Spleen (tissue), 13 donors: ENCODE measurements around the gene KLHL2. TPM values are rescaled to one million over a fixed set of nuclear protein-coding genes. Genes with fewer than 3 reads are reported as not detected.
"Not testable (repeated sequence)": the region's sequence is repeated elsewhere in the genome, so short reads cannot be mapped to it uniquely, and the experiment has no call there.

Experiments used
- DNase-seq: peaks from one replicate; pipeline ENCODE4 v3.0.0-alpha.2; 2020
- H3K27ac ChIP-seq, 8 donors: fragments of 200-600 bp; sonication (generic) in 7 of 8; 1 replicate in 4 of 8; 2 replicates in 4 of 8; pipeline versions ENCODE4 v1.5.0 to v1.8.0; 2016 to 2021; ENCODE audit warnings: inconsistent platforms in 4 of 8, mild to moderate bottlenecking in 4 of 8, moderate library complexity in 1 of 8
- H3K27me3 ChIP-seq, 7 donors: fragments of 200-600 bp; sonication (generic) in 6 of 7; replicated peaks in 1 of 7; 1 replicate in 4 of 7; 2 replicates in 3 of 7; pipeline versions ENCODE4 v1.5.0 to v1.8.0; 2016 to 2021; ENCODE audit warnings: inconsistent platforms in 3 of 7, mild to moderate bottlenecking in 1 of 7
- H3K36me3 ChIP-seq, 6 donors: fragments of 200-600 bp; sonication (generic) in 5 of 6; 1 replicate in 4 of 6; 2 replicates in 2 of 6; pipeline versions ENCODE4 v1.5.0 to v1.8.0; 2016 to 2021; ENCODE audit warnings: inconsistent platforms in 2 of 6
- H3K4me1 ChIP-seq, 6 donors: fragments of 200-600 bp; sonication (generic) in 5 of 6; 1 replicate in 3 of 6; 2 replicates in 3 of 6; pipeline versions ENCODE4 v1.5.0 to v1.8.0; 2016 to 2021; ENCODE audit warnings: inconsistent platforms in 3 of 6
- H3K4me3 ChIP-seq, 8 donors: fragments of 200-600 bp; sonication (generic) in 7 of 8; 1 replicate in 4 of 8; 2 replicates in 4 of 8; pipeline versions ENCODE4 v1.5.0 to v1.8.0; 2016 to 2021; ENCODE audit warnings: inconsistent platforms in 4 of 8, mild to moderate bottlenecking in 4 of 8, moderate library complexity in 2 of 8
- H3K9me3 ChIP-seq, 8 donors: fragments of 200-600 bp; sonication (generic) in 7 of 8; 1 replicate in 4 of 8; 2 replicates in 4 of 8; pipeline versions ENCODE4 v1.5.0 to v1.8.0; 2016 to 2021; ENCODE audit warnings: inconsistent platforms in 4 of 8
- POLR2A ChIP-seq, 3 donors: fragments of 450-650 bp; IDR thresholded peaks; one replicate each; pipeline ENCODE4 v1.5.1; 2017; ENCODE audit warnings: antibody characterized with exemption in 3 of 3, mild to moderate bottlenecking in 1 of 3
- POLR2AphosphoS5 ChIP-seq, 3 donors: sonication (generic); formaldehyde crosslinking; IDR thresholded peaks; one replicate each; pipeline ENCODE4 v1.5.1; 2017; ENCODE audit warnings: antibody characterized with exemption in 3 of 3
- WGBS, 5 donors: extraction: QIAGEN DNeasy Blood & Tissue Kit in 3 of 5; methylation state at CpG; one replicate each; pipeline versions ENCODE4 v1.1.5 to v1.1.7; 2013 to 2018; 5-methylcytosine and 5-hydroxymethylcytosine counted together
- intact Hi-C: fragments of 100-400 bp; cut with DNase I; formaldehyde crosslinking; loops from one replicate; pipeline ENCODE4 v1.15.0; 2023; ENCODE audit warnings: low total_unique reads
- long read RNA-seq, 2 donors: transcript quantifications; one replicate each; lab custom pipeline, GENCODE V29; 2026
- polyA plus RNA-seq, 3 donors: library from polyadenylated mRNA; stranded (reverse); fragments of 200-250 nt; gene quantifications; one replicate each; pipeline ENCODE4 v1.2.1, GENCODE V29; 2013
- total RNA-seq, 7 donors: library from RNA; depleted of rRNA in 3 of 7; stranded (reverse); fragments of >200 nt in 3 of 7; fragmentation: NEBNext Ultra II Directional in 4 of 7; extraction: Animal tissue kit (Norgen Biotek cat#: 25700) in 4 of 7; gene quantifications; one replicate each; pipeline versions ENCODE4 v1.1.0 to v1.2.1, GENCODE V29; 2016 to 2021
- TF ChIP-seq, protein P1 (sequence below), 11 experiments: fragments of 200-600 bp in 7 of 11; fragments of 450-650 bp in 4 of 11; sonication (generic) in 4 of 11; IDR thresholded peaks in 8 of 11; conservative IDR thresholded peaks in 3 of 11; 1 replicate in 7 of 11; 2 replicates in 4 of 11; pipeline versions ENCODE4 v1.4.0 to v1.8.0; 2016 to 2021; ENCODE audit warnings: antibody characterized with exemption in 11 of 11, inconsistent platforms in 4 of 11, mild to moderate bottlenecking in 1 of 11
- donor health status: healthy with polysubstance abuse.
- donor health status: DM: no; HTN: no; CAD: no; lungs with moderate emphysema.
- donor health status: DM: no; HTN: no; CAD: no.
- donor health status: Bipolar disorder and iron deficiency.
- donor health status: healthy.
- donor health status: DM: no; HTN: no; CAD: no.
- donor health status: DM: yes; HTN: yes; CAD: no.

KLHL2 gene, protein sequence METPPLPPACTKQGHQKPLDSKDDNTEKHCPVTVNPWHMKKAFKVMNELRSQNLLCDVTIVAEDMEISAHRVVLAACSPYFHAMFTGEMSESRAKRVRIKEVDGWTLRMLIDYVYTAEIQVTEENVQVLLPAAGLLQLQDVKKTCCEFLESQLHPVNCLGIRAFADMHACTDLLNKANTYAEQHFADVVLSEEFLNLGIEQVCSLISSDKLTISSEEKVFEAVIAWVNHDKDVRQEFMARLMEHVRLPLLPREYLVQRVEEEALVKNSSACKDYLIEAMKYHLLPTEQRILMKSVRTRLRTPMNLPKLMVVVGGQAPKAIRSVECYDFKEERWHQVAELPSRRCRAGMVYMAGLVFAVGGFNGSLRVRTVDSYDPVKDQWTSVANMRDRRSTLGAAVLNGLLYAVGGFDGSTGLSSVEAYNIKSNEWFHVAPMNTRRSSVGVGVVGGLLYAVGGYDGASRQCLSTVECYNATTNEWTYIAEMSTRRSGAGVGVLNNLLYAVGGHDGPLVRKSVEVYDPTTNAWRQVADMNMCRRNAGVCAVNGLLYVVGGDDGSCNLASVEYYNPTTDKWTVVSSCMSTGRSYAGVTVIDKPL
- 100 to 1,000 TPM in 1 of 7 donors, 10 to 100 TPM in 6; 29.7 to 102 (median 55.3) TPM for total RNA-seq
- polyA plus RNA-seq, result 10 to 100 TPM; 10.8 to 21.3 (median 14.1) TPM
- long read RNA-seq, donor 1, partial matches to known transcripts, result 0 of 1 reads
- long read RNA-seq, donor 1, other reads (novel, unspliced or antisense), result 0 of 1 reads
- long read RNA-seq, donor 2, result 0 reads

DNA sequence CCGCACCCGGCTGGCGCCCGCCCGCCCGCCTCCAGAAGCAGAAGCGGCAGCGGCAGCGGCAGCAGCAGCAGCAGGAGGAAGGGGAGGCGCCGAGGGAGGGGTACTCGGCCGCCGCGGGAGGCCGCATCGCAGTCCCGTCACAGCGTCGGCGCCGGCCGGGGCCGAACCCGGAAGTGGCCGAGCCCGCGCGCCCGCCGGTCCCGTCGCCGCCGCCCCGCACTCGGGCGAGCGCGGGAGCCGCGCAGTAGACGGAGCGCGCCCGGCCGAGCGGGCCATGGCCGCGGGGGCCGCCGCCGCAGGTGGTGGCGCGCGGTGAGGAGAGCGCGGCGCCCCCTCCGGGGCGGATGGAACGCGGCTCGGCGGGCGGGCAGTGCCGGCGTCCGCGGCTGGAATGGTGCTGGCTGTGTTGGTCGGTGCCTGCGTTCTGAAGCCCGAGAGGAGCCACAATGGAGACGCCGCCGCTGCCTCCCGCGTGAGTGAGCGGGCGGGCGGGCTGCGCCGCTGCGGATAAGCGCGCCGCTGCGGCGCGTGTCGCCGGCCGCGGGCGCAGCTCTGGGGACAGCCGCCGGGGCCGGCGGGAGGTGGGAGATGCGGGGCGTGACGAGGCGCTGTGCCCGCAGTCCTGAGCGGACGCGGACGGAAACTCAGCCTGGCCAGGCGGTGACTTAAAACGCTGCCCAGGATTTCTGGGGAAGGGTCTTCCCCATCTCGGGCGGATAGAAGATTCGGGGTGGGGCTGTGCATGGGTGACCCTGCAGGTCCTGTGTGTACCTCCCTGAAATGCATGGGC, at the start of gene KLHL2:
Gene KLHL2 (plus strand): TSS at position 131 of the 790 bp plus-strand sequence. CDS start 316 bp downstream, at position 447.
- WGBS, 5 donors, result 0 to 1% (median 0%) methylated on average over 25 to 113 of the region's 113 CpGs
- Histone ChIP-seq H3K4me3 (peak within 1 kb of the TSS; percentile 59 to 92 (median 82)), H3K27ac (peak within 1 kb of the TSS; percentile 71 to 99 (median 92)), H3K4me1 (peaks cover 6 to 80% (median 49%) of the 10 kb centered on the region in 6 donors), H3K27me3 (no peaks in the 10 kb centered on the region), H3K36me3 (no peaks in the 10 kb centered on the region), H3K9me3 (no peaks in the 10 kb centered on the region)
- TF ChIP-seq POLR2AphosphoS5 (IDR thresholded peaks at IDR 0.05) (peak; percentile 75 to 88 (median 81)), POLR2A (IDR thresholded peaks at IDR 0.05) (peak in 2 of 3 donors; percentile 12 to 58)
- TF ChIP-seq, protein P1, sequence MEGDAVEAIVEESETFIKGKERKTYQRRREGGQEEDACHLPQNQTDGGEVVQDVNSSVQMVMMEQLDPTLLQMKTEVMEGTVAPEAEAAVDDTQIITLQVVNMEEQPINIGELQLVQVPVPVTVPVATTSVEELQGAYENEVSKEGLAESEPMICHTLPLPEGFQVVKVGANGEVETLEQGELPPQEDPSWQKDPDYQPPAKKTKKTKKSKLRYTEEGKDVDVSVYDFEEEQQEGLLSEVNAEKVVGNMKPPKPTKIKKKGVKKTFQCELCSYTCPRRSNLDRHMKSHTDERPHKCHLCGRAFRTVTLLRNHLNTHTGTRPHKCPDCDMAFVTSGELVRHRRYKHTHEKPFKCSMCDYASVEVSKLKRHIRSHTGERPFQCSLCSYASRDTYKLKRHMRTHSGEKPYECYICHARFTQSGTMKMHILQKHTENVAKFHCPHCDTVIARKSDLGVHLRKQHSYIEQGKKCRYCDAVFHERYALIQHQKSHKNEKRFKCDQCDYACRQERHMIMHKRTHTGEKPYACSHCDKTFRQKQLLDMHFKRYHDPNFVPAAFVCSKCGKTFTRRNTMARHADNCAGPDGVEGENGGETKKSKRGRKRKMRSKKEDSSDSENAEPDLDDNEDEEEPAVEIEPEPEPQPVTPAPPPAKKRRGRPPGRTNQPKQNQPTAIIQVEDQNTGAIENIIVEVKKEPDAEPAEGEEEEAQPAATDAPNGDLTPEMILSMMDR (IDR thresholded peaks at IDR 0.05 in 8 of 11, conservative IDR thresholded peaks at IDR 0.05 in 3 of 11), result no peak
- intact Hi-C loops, result loop anchor here (5.0 kb wide), 1 partner anchor 120 kb away; the partner anchor contains the start of gene MSMO1
- DNase-seq, result peak; percentile 97

DNA sequence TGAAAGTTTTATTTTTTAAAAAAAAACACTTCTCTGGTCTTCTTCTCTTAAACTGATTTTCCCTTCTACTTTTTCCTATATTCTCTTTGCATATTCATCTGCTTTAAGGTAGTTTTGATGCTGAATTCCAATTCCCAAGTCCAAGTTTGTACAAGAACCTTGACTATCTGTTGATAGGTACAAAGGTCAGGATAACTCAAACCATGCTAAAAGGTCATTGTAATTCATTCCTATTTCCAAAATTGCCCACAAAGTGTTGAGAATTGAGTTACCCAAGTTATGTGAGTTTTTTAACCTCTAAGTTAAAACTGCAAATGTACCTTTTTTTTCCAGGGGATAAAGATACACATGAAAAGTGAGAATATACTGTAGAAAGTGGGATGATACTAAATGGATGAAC, 48.6 kb upstream of the KLHL2 start:
- no peak for DNase-seq
- no peaks in the 10 kb centered on the region for H3K27me3 ChIP-seq
- no peak overlapping the region for H3K4me3 ChIP-seq
- no peak overlapping the region for H3K27ac ChIP-seq
- peaks cover 0 to 15% (median 11%) of the 10 kb centered on the region in 8 donors for H3K9me3 ChIP-seq
- intact Hi-C loops, result no loop called here
- TF ChIP-seq POLR2AphosphoS5 (IDR thresholded peaks at IDR 0.05) (no peak), POLR2A (IDR thresholded peaks at IDR 0.05) (no peak)
- TF ChIP-seq, protein P1 (IDR thresholded peaks at IDR 0.05 in 8 of 11, conservative IDR thresholded peaks at IDR 0.05 in 3 of 11), result no peak
- H3K36me3 ChIP-seq, result no peaks in the 10 kb centered on the region
- no peaks in the 10 kb centered on the region for H3K4me1 ChIP-seq

DNA sequence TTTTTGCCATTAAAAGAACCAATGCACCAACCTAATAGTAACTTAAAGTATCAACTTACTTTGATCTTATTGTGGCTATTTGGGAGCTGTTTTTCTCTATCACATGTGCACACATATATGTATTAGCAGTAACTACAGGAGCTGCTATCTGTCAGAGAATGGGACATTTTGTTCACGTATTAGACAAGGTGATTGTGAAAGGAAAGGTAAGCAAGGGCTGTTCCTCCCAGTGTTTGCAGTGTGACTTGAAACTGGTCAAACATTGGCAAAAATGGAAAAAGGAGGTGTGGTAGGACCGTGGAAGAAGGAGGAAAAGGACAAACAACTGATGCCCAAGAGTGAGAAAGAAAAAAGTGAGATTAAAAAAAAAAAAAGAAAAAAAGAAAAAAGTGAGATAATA, 43.1 kb upstream of the KLHL2 start:
- H3K27me3 ChIP-seq, result no peaks in the 10 kb centered on the region
- H3K9me3 ChIP-seq, result peaks cover 0 to 15% (median 8%) of the 10 kb centered on the region in 8 donors
- H3K36me3 ChIP-seq, result no peaks in the 10 kb centered on the region
- TF ChIP-seq POLR2AphosphoS5 (IDR thresholded peaks at IDR 0.05), result no peak
- TF ChIP-seq POLR2A (IDR thresholded peaks at IDR 0.05), result no peak
- intact Hi-C loops, result no loop called here
- no peak overlapping the region for H3K27ac ChIP-seq
- H3K4me1 ChIP-seq, result no peaks in the 10 kb centered on the region
- 76 to 86% (median 79%) methylated on average over 2 of the region's 2 CpGs for WGBS, 5 donors
- no peak for DNase-seq
- H3K4me3 ChIP-seq, result no peak overlapping the region

GRCh38 chr4:165166872-165167271, 40.5 kb upstream of the KLHL2 start:
- 86 to 98% (median 93%) methylated on average over 1 of the region's 1 CpG for WGBS, 5 donors
- H3K36me3 ChIP-seq, result not testable (repeated sequence)

More at GRCh38 chr4:165166872-165167271, 40.5 kb upstream of the KLHL2 start:
- intact Hi-C loops, DNase-seq, H3K4me3 ChIP-seq, H3K4me1 ChIP-seq, H3K27me3 ChIP-seq, H3K27ac ChIP-seq: not testable (repeated sequence)
- H3K9me3 ChIP-seq, result peaks cover 0 to 15% (median 8%) of the 10 kb centered on the region in 8 donors
